ENCODE data around the gene HCRT.

GRCh38 chr17:42210046-42210445, 24.8 kb upstream of the HCRT start:
- TF ChIP-seq TCF4 (CRISPR knock-in tag; IDR thresholded peaks at IDR 0.05; ENCODE audit: borderline replicate concordance) (no peak), CSDC2 (CRISPR knock-in tag; IDR thresholded peaks at IDR 0.05) (no peak), ZFP3 (CRISPR knock-in tag; IDR thresholded peaks at IDR 0.05) (no peak)

All from SK-N-SH treated with all-trans-retinoic acid at 6 μM for 48 hours (cell line).